Peyer's patch (tissue), 4 donors: Measurements from ENCODE around the gene IDS. TPM values are rescaled to one million over a fixed set of nuclear protein-coding genes. Genes with fewer than 3 reads are reported as not detected.
A peak's percentile ranks its signal among the peaks of the same experiment; 100 is the strongest.
"Not testable (repeated sequence)": the region's sequence is repeated elsewhere in the genome, so short reads cannot be mapped to it uniquely, and the experiment has no call there.

Experiments used
- DNase-seq, 3 donors: peaks; one replicate each; pipeline ENCODE4 v3.0.0-alpha.2; 2017 to 2019
- H3K27ac ChIP-seq, 4 donors: fragments of 200-600 bp; sonication (generic); one replicate each; pipeline ENCODE4 v1.5.1; 2016 to 2019
- H3K27me3 ChIP-seq, 2 donors: fragments of 200-600 bp; sonication (generic); one replicate each; pipeline ENCODE4 v1.5.1; 2019
- H3K36me3 ChIP-seq, 3 donors: fragments of 200-600 bp; sonication (generic); one replicate each; pipeline ENCODE4 v1.5.1; 2016 to 2019
- H3K4me1 ChIP-seq, 4 donors: fragments of 200-600 bp; sonication (generic); one replicate each; pipeline ENCODE4 v1.5.1; 2016 to 2019
- H3K4me3 ChIP-seq, 4 donors: fragments of 200-600 bp; sonication (generic); 1 replicate in 3 of 4; 2 replicates in 1 of 4; pipeline ENCODE4 v1.5.1; 2016 to 2019; ENCODE audit warnings: mild to moderate bottlenecking in 1 of 4
- H3K9me3 ChIP-seq, 4 donors: fragments of 200-600 bp; sonication (generic); one replicate each; pipeline ENCODE4 v1.5.1; 2016 to 2019; ENCODE audit warnings: mild to moderate bottlenecking in 1 of 4
- CTCF ChIP-seq, 6 experiments: fragments of 450-650 bp in 4 of 6; fragments of 200-600 bp in 2 of 6; sonication (generic) in 1 of 6; IDR thresholded peaks; one replicate each; pipeline ENCODE4 v1.5.1; 2017 to 2019; ENCODE audit warnings: antibody characterized with exemption in 6 of 6, mild to moderate bottlenecking in 3 of 6, moderate library complexity in 1 of 6
- POLR2A ChIP-seq, 2 donors: fragments of 450-650 bp; IDR thresholded peaks; one replicate each; pipeline ENCODE4 v1.5.1; 2017; ENCODE audit warnings: antibody characterized with exemption in 2 of 2, mild to moderate bottlenecking in 2 of 2, moderate library complexity in 2 of 2
- total RNA-seq, 4 donors: library from RNA; depleted of rRNA; stranded (reverse); fragments of >200 nt; gene quantifications; one replicate each; pipeline ENCODE4 v1.1.0, GENCODE V29; 2016

The IDS gene
- total RNA-seq, 4 donors from 2014 or later: 51.2 to 61.9 (median 53.6) TPM

- Histone ChIP-seq H3K27me3 (no peaks in the 10 kb centered on the region), H3K27ac (no peak overlapping the region), H3K4me3 (no peak overlapping the region), H3K36me3 (peaks cover 0 to 10% (median 0%) of the 10 kb centered on the region in 3 donors), H3K9me3 (no peaks in the 10 kb centered on the region), H3K4me1 (peaks cover 0 to 5% (median 0%) of the 10 kb centered on the region in 4 donors)
- TF ChIP-seq POLR2A (IDR thresholded peaks at IDR 0.05) (no peak), CTCF (IDR thresholded peaks at IDR 0.05) (no peak)
- DNase-seq: no peak
These were observed 1.2 kb upstream of the IDS start for GRCh38 chrX:149506349-149506748.

- H3K4me3 ChIP-seq: peak overlapping the region in 1 of 4 donors; percentile 80
- peaks cover 0 to 5% (median 0%) of the 10 kb centered on the region in 4 donors for H3K4me1 ChIP-seq
- DNase-seq: no peak
- no peaks in the 10 kb centered on the region for H3K27me3 ChIP-seq
- H3K36me3 ChIP-seq: peaks cover 0 to 14% (median 0%) of the 10 kb centered on the region in 3 donors
- no peak for TF ChIP-seq POLR2A (IDR thresholded peaks at IDR 0.05)
- TF ChIP-seq CTCF (IDR thresholded peaks at IDR 0.05): no peak
- H3K9me3 ChIP-seq: no peaks in the 10 kb centered on the region
- peak overlapping the region; percentile 3 to 96 (median 90) for H3K27ac ChIP-seq
These were observed 565 bp upstream of the IDS start for GRCh38 chrX:149505671-149506070.

GRCh38 chrX:149504226-149504914 is 736 bp downstream of the IDS start:
- peak in 2 of 3 donors; percentile 47 to 69 for DNase-seq
- H3K4me3 ChIP-seq: peak overlapping the region; percentile 56 to 80 (median 70)

GRCh38 chrX:149503446-149503845 is 1.7 kb downstream of the IDS start:
- Histone ChIP-seq H3K27ac (peak overlapping the region in 3 of 4 donors; percentile 87 to 96 (median 87)), H3K4me3 (peak overlapping the region in 2 of 4 donors; percentile 56 to 80)

More at GRCh38 chrX:149504226-149504914, 736 bp downstream of the IDS start:
- peaks cover 0 to 5% (median 0%) of the 10 kb centered on the region in 4 donors for H3K4me1 ChIP-seq
- no peaks in the 10 kb centered on the region for H3K9me3 ChIP-seq
- H3K27me3 ChIP-seq: no peaks in the 10 kb centered on the region
- H3K27ac ChIP-seq: peak overlapping the region; percentile 87 to 96 (median 90)
- peaks cover 0 to 14% (median 0%) of the 10 kb centered on the region in 3 donors for H3K36me3 ChIP-seq
- TF ChIP-seq POLR2A (IDR thresholded peaks at IDR 0.05): no peak
- TF ChIP-seq CTCF (IDR thresholded peaks at IDR 0.05): peak in 2 of 6 experiments; percentile 18 to 21

GRCh38 chrX:149502923-149503322 is 2.2 kb downstream of the IDS start:
- H3K9me3 ChIP-seq, H3K4me3 ChIP-seq, H3K4me1 ChIP-seq, DNase-seq, H3K27me3 ChIP-seq: not testable (repeated sequence)
- Histone ChIP-seq H3K27ac (peak overlapping the region in 1 of 4 donors; percentile 39), H3K36me3 (peaks cover 0 to 22% (median 0%) of the 10 kb centered on the region in 3 donors)

More at GRCh38 chrX:149503446-149503845, 1.7 kb downstream of the IDS start:
- H3K9me3 ChIP-seq, H3K4me1 ChIP-seq, H3K27me3 ChIP-seq: not testable (repeated sequence)
- peak in 2 of 3 donors; percentile 58 to 69 for DNase-seq
- H3K36me3 ChIP-seq: peaks cover 0 to 17% (median 0%) of the 10 kb centered on the region in 3 donors

GRCh38 chrX:149499766-149500165 is 5.3 kb downstream of the IDS start:
- Histone ChIP-seq H3K27ac (no peak overlapping the region), H3K9me3 (no peaks in the 10 kb centered on the region), H3K4me3 (no peak overlapping the region), H3K27me3 (no peaks in the 10 kb centered on the region), H3K36me3 (peaks cover 0 to 41% (median 0%) of the 10 kb centered on the region in 3 donors), H3K4me1 (no peaks in the 10 kb centered on the region)
- no peak for DNase-seq
- TF ChIP-seq CTCF (IDR thresholded peaks at IDR 0.05) (no peak), POLR2A (IDR thresholded peaks at IDR 0.05) (no peak)
